Measurements from ENCODE around the gene CLECL1. TPM values are rescaled to one million over a fixed set of nuclear protein-coding genes. Genes with fewer than 3 reads are reported as not detected.

The CLECL1 gene
- total and polyA plus RNA-seq, 2 of the 8 experiments (the other 6 are each of a cell fraction or from before 2014, with no cell fraction given), result not detected

GRCh38 chr12:9736936-9737705, 4.2 kb upstream of the CLECL1 start:
- Histone ChIP-seq H2BK12ac (ENCODE audit: low read depth, low read length) (no peak overlapping the region), H2BK120ac (replicated peaks; ENCODE audit: low read depth, low read length) (no peak overlapping the region), H2AFZ (ENCODE audit: low read length) (no peak overlapping the region), H3K79me1 (ENCODE audit: low read depth, low read length) (no peaks in the 10 kb centered on the region), H3K14ac (ENCODE audit: insufficient read length) (no peak overlapping the region), H2AK5ac (ENCODE audit: low read depth, low read length) (no peak overlapping the region), H2BK5ac (ENCODE audit: low read depth, low read length) (no peak overlapping the region), H4K91ac (replicated peaks; ENCODE audit: insufficient read length, low read length) (no peak overlapping the region), H4K5ac (ENCODE audit: insufficient read length, low read depth, low read length) (no peak overlapping the region), H3K27me3 (replicated peaks in 1 of 4; ENCODE audit: control insufficient read depth in 3 of 4, extremely low read depth in 1 of 4, insufficient read depth in 3 of 4, low read length in 3 of 4) (no peaks in the 10 kb centered on the region), H3K9ac (replicated peaks in 1 of 4; ENCODE audit: extremely low read depth in 1 of 4, low read depth in 3 of 4, low read length in 3 of 4) (no peak overlapping the region), H4K20me1 (replicated peaks in 1 of 2; ENCODE audit: control insufficient read depth in 1 of 2, insufficient read depth in 2 of 2, low read length in 2 of 2) (no peaks in the 10 kb centered on the region), H3K56ac (replicated peaks; ENCODE audit: insufficient read length, low read depth, low read length) (no peak overlapping the region), H3K27ac (ENCODE audit: low read depth, low read length) (no peak overlapping the region), H3K4me2 (ENCODE audit: insufficient read depth in 1 of 2, low read depth in 2 of 2, low read length in 2 of 2) (no peak overlapping the region), H3K23ac (ENCODE audit: insufficient read length) (no peak overlapping the region), H3K4me1 (replicated peaks in 1 of 4; ENCODE audit: control insufficient read depth in 3 of 4, insufficient read depth in 4 of 4, low read length in 3 of 4) (no peaks in the 10 kb centered on the region), H2BK20ac (ENCODE audit: low read length) (no peak overlapping the region), H3K36me3 (ENCODE audit: control insufficient read depth in 2 of 4, insufficient read depth in 4 of 4, low read length in 3 of 4) (no peaks in the 10 kb centered on the region), H3K4me3 (ENCODE audit: extremely low read depth in 1 of 4, insufficient read depth in 2 of 4, low read depth in 3 of 4, low read length in 4 of 4) (no peak overlapping the region), H3K23me2 (ENCODE audit: low read depth, low read length) (no peaks in the 10 kb centered on the region), H3K9me3 (ENCODE audit: insufficient read depth in 2 of 2, low read depth in 1 of 2, low read length in 1 of 2) (no peaks in the 10 kb centered on the region), H2BK15ac (ENCODE audit: low read length) (no peak overlapping the region), H3K79me2 (ENCODE audit: control insufficient read depth in 1 of 2, insufficient read depth in 2 of 2, low read length in 2 of 2) (no peaks in the 10 kb centered on the region), H3K18ac (ENCODE audit: extremely low read depth, low read length) (no peak overlapping the region), H3K4ac (replicated peaks; ENCODE audit: insufficient read length, low read depth, low read length) (no peak overlapping the region), H4K8ac (ENCODE audit: extremely low read depth, insufficient read depth, low read length) (no peak overlapping the region)
- WGBS, 2 experiments (ENCODE audit: extremely low coverage in 1 of 2, insufficient coverage in 1 of 2, insufficient read length in 1 of 2, insufficient replicate concordance in 2 of 2, low coverage in 1 of 2, low lambda C conversion rate in 2 of 2, missing lambda C conversion rate in 1 of 2), result 91% methylated on average over 3 of the region's 3 CpGs; no CpG with 5 or more reads in 1 of the 2 experiments
- ChIA-PET POLR2A (ENCODE audit: partially characterized antibody) (no interaction called here), CTCF (ENCODE audit: partially characterized antibody) (interaction anchor here (0.7 to 1.4 kb wide), 2 partner anchors 14 to 61 kb away, joined by 3 to 4 read pairs; no protein-coding TSS in a partner anchor)
- DNase-seq (ENCODE audit: low read depth in 1 of 2, low spot score in 2 of 2), result no peak
- FAIRE-seq, result no peak
- TF ChIP-seq TAF1 (IDR thresholded peaks at IDR 0.05; ENCODE audit: low read depth, low read length) (no peak), RXRA (IDR thresholded peaks at IDR 0.05; ENCODE audit: insufficient read depth, low read depth, low read length) (no peak), NANOG (IDR thresholded peaks at IDR 0.05; ENCODE audit: insufficient read depth, low read depth, low read length, poor library complexity, severe bottlenecking) (no peak), RNF2 (IDR thresholded peaks at IDR 0.05; ENCODE audit: borderline replicate concordance, low read depth, low read length, missing control alignments, poor library complexity, severe bottlenecking) (no peak), EGR1 (IDR thresholded peaks at IDR 0.05; ENCODE audit: borderline replicate concordance, low read depth, low read length) (no peak), POU5F1 (IDR thresholded peaks at IDR 0.05; ENCODE audit: low read depth, low read length) (no peak), TBP (IDR thresholded peaks at IDR 0.05; ENCODE audit: low read depth, low read length) (no peak), CTCF (IDR thresholded peaks at IDR 0.05; ENCODE audit: control extremely low read depth in 1 of 3, insufficient read depth in 1 of 3, low read depth in 1 of 3, low read length in 3 of 3) (no peak), ATF3 (IDR thresholded peaks at IDR 0.05; ENCODE audit: insufficient read depth, low read depth, low read length) (no peak)
